ENCODE measurements around the gene CUEDC1. TPM values are rescaled to one million over a fixed set of nuclear protein-coding genes. Genes with fewer than 3 reads are reported as not detected.

CUEDC1 gene
- total RNA-seq, 1 donor from 2014 or later, result 24.6 TPM

DNA sequence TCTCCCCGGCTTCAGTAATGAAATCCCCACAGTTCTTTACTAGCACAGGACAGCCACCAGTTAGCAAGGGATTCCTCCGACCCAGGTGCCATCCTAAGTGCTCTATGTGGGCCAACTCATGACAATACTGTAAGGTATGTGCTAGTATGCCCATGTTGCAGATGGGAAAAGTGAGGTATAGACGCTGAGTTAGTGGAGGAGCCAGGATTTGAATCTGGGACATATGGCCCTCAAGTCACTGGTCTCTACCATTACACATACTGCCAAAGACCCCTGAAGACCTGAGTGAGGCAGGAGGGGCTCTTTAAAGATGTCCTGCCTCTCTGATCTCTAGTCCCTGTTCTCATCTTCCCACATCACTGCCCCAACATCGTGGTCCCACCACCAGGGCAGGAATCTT, 69.2 kb downstream of the CUEDC1 start:
- TF ChIP-seq, protein P1, sequence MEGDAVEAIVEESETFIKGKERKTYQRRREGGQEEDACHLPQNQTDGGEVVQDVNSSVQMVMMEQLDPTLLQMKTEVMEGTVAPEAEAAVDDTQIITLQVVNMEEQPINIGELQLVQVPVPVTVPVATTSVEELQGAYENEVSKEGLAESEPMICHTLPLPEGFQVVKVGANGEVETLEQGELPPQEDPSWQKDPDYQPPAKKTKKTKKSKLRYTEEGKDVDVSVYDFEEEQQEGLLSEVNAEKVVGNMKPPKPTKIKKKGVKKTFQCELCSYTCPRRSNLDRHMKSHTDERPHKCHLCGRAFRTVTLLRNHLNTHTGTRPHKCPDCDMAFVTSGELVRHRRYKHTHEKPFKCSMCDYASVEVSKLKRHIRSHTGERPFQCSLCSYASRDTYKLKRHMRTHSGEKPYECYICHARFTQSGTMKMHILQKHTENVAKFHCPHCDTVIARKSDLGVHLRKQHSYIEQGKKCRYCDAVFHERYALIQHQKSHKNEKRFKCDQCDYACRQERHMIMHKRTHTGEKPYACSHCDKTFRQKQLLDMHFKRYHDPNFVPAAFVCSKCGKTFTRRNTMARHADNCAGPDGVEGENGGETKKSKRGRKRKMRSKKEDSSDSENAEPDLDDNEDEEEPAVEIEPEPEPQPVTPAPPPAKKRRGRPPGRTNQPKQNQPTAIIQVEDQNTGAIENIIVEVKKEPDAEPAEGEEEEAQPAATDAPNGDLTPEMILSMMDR (IDR thresholded peaks at IDR 0.05; ENCODE audit: insufficient read depth, low read length, poor library complexity, severe bottlenecking), result no peak
- Histone ChIP-seq H3K27me3 (ENCODE audit: control insufficient read depth, insufficient read depth, low read length) (no peaks in the 10 kb centered on the region), H3K4me3 (ENCODE audit: low read depth, low read length) (no peak overlapping the region), H3K36me3 (ENCODE audit: control insufficient read depth, insufficient read depth, low read length) (no peaks in the 10 kb centered on the region)
- no peak for DNase-seq (ENCODE audit: low read depth)

DNA sequence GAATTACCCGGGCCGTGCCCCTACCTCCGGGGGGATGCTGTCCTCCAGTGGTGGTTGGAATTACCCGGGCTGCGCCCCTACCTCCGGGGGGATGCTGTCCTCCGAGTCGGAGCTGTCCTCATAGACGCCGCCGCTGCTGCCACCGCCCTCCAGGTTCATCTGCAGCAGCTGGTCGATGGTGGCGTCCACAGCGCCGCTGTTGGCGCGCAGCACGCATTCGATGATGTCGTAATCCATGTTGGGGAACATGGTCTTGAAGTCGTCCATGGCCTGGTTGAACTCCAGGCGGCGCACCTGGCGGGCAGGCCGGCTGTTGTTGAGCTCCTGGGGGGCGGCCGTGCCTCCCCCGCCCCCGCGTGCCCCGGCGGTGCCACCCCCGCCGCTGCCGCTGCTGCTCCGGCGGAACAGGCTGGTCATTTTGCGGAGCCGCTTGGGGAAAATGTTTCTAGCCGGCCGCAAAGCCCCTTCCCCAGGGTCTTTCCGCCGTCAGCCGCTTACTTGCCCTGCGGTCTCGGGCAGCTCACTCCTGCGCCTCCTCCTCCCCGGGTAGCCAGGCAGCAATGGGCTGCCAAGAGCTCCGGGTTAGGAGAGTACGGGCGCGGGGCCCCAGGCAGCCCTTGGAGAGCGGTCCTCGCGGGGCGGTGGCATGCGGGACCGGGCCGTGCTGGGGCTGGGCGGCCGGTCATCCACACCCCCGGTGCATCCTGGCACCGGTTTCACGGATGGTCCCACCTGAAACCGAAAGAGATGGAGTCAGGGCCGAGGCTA, 69.9 kb downstream of the CUEDC1 start:
- Histone ChIP-seq H3K27me3 (ENCODE audit: control insufficient read depth, insufficient read depth, low read length) (no peaks in the 10 kb centered on the region), H3K4me3 (ENCODE audit: low read depth, low read length) (no peak overlapping the region), H3K36me3 (ENCODE audit: control insufficient read depth, insufficient read depth, low read length) (no peaks in the 10 kb centered on the region)
- TF ChIP-seq, protein P1 (IDR thresholded peaks at IDR 0.05; ENCODE audit: insufficient read depth, low read length, poor library complexity, severe bottlenecking), result no peak
- no peak for DNase-seq (ENCODE audit: low read depth)

DNA sequence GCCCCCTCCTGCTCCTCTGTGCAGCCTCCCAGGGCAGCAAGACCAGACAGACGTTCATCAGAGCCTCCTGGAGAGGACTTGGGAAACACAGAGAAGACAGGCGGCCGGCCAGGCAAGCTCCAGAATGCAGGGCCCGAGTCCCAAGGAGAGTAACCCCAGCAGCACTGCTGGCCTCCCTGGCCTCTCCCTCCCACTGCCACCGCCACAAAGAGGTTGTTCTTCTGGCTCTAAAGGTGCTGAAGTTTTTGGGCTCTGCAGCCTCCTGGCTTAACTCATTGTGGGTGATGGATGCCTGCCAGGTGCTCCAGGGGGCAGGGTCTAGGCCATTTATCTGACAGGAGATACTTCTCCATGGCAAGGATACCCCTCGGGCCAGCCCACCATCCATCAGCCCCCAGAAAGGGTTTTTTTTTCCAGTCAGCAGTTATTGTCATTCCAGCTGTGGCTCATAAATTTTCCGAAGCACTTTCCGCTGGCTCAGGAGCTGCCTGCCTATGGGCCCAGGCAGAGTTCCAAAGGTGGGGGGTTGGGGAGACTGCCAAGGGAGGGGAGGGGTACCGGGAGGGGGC, 73.3 kb downstream of the CUEDC1 start:
- Histone ChIP-seq H3K4me3 (ENCODE audit: low read depth, low read length) (no peak overlapping the region), H3K27me3 (ENCODE audit: control insufficient read depth, insufficient read depth, low read length) (no peaks in the 10 kb centered on the region), H3K36me3 (ENCODE audit: control insufficient read depth, insufficient read depth, low read length) (no peaks in the 10 kb centered on the region)
- TF ChIP-seq, protein P1 (IDR thresholded peaks at IDR 0.05; ENCODE audit: insufficient read depth, low read length, poor library complexity, severe bottlenecking), result no peak
- DNase-seq (ENCODE audit: low read depth), result no peak

DNA sequence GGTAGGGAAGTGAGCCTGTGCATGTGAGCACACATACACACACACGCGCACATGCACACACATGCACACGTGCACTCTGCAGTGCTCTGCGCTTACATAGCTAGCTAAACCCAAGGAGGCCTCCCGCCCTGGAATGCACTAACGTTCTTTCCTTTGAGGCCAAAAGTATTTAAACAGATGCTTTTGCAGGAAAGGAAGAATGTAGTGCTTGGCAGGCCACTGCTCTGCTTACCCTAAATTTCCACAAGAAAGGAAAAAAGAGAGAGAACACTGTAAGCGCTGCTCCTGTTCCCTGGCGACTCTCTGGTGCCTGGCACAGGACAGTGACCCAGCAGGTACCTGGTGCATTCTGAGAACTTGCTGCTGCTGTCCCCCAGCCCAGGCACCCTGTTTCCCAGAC, 74.1 kb downstream of the CUEDC1 start:
- H3K27me3 ChIP-seq (ENCODE audit: control insufficient read depth, insufficient read depth, low read length), result no peaks in the 10 kb centered on the region
- DNase-seq (ENCODE audit: low read depth), result no peak
- no peak overlapping the region for H3K4me3 ChIP-seq (ENCODE audit: low read depth, low read length)
- TF ChIP-seq, protein P1 (IDR thresholded peaks at IDR 0.05; ENCODE audit: insufficient read depth, low read length, poor library complexity, severe bottlenecking), result no peak
- no peaks in the 10 kb centered on the region for H3K36me3 ChIP-seq (ENCODE audit: control insufficient read depth, insufficient read depth, low read length)

DNA sequence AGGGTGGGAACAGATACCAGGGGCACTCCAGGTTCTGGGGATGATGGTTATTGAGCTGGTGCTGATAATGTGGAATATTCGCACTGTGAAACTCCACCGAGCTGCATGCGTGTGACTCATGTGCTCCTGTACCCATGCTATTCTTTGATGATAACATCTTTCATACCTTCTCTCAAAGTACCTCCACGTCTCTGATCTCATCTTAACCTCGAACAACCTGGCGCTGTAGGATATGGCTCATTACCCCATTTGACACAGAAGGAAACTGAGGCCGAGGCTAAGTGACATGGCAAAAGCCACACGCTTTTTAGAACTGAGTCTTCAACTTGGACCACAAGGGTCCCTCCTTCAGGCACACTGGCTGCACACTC, 75.1 kb downstream of the CUEDC1 start:
- TF ChIP-seq, protein P1 (IDR thresholded peaks at IDR 0.05; ENCODE audit: insufficient read depth, low read length, poor library complexity, severe bottlenecking), result no peak

More for the DNA sequence above, 75.1 kb downstream of the CUEDC1 start:
- Histone ChIP-seq H3K27me3 (ENCODE audit: control insufficient read depth, insufficient read depth, low read length) (no peaks in the 10 kb centered on the region), H3K4me3 (ENCODE audit: low read depth, low read length) (no peak overlapping the region), H3K36me3 (ENCODE audit: control insufficient read depth, insufficient read depth, low read length) (no peaks in the 10 kb centered on the region)
- DNase-seq (ENCODE audit: low read depth), result no peak

Measured in kidney epithelial cell (primary cell).